K562 (cell line): ENCODE measurements around the gene TMEM204.

Experiments
- CBX8 ChIP-seq: fragments of 200-600 bp; sonication (generic); IDR thresholded peaks from 2 replicates; pipeline ENCODE4 v1.6.1; 2012; ENCODE audit warnings: borderline replicate concordance, mixed run types, low read depth, mild to moderate bottlenecking, moderate library complexity, mixed read lengths, low read length, control low read depth, inconsistent platforms; ENCODE audit not compliant: poor library complexity, severe bottlenecking; ENCODE audit errors: extremely low read depth
- ELK1 ChIP-seq: sonication (generic); formaldehyde crosslinking; IDR thresholded peaks from 2 replicates; pipeline ENCODE4 v1.8.1; 2022; ENCODE audit warnings: missing genetic modification reagents
- HDAC2 ChIP-seq: fragments of 450-650 bp; IDR thresholded peaks from 2 replicates; pipeline ENCODE4 v1.6.1; 2016; ENCODE audit warnings: mild to moderate bottlenecking
- MAX ChIP-seq: sonication (generic); formaldehyde crosslinking; IDR thresholded peaks from 2 replicates; pipeline ENCODE4 v1.9.0; 2022; ENCODE audit warnings: mild to moderate bottlenecking, missing genetic modification reagents
- POLR2A ChIP-seq: fragments of 450-650 bp; conservative IDR thresholded peaks from 2 replicates; pipeline ENCODE4 v1.6.1; 2016
- SP2 ChIP-seq: IDR thresholded peaks from 2 replicates; pipeline ENCODE4 v1.6.1; 2011; ENCODE audit warnings: mild to moderate bottlenecking, low read depth, low read length, moderate library complexity; ENCODE audit not compliant: poor library complexity, severe bottlenecking; ENCODE audit errors: extremely low read depth
- SREBF2 ChIP-seq: sonication (generic); formaldehyde crosslinking; IDR thresholded peaks from 2 replicates; pipeline ENCODE4 v1.4.0; 2020; ENCODE audit warnings: mild to moderate bottlenecking, missing genetic modification reagents
- YY1 ChIP-seq, 3 experiments: IDR thresholded peaks; 2 replicates each; pipeline ENCODE4 v1.6.1; 2011; ENCODE audit warnings: low read length in 2 of 3, mild to moderate bottlenecking in 2 of 3, moderate library complexity in 2 of 3, borderline replicate concordance in 1 of 3, control low read depth in 1 of 3, low read depth in 1 of 3; ENCODE audit not compliant: insufficient read depth in 3 of 3, insufficient replicate concordance in 2 of 3, control insufficient read depth in 1 of 3, insufficient read length in 1 of 3; ENCODE audit errors: extremely low read depth in 1 of 3
- ZBTB7A ChIP-seq: IDR thresholded peaks from 2 replicates; pipeline ENCODE4 v1.6.1; 2011; ENCODE audit warnings: low read depth, mild to moderate bottlenecking, low read length, moderate library complexity, borderline replicate concordance; ENCODE audit not compliant: control insufficient read depth

- TF ChIP-seq HDAC2, result no peak
- TF ChIP-seq MAX (CRISPR knock-in tag), result no peak
- no peak for TF ChIP-seq SREBF2 (CRISPR knock-in tag)
- no peak for TF ChIP-seq ZBTB7A
- no peak for TF ChIP-seq SP2
- TF ChIP-seq POLR2A, result no peak
- no peak for TF ChIP-seq ELK1 (CRISPR knock-in tag)
- no peak for TF ChIP-seq YY1 (IDR thresholded peaks at IDR 0.05; ENCODE audit: borderline replicate concordance in 1 of 3, control insufficient read depth in 1 of 3, extremely low read depth in 1 of 3, insufficient read depth in 3 of 3, insufficient read length in 1 of 3, insufficient replicate concordance in 2 of 3, low read depth in 1 of 3, low read length in 2 of 3)
- no peak for TF ChIP-seq CBX8
Measured at GRCh38 chr16:1510272-1510671, 23.2 kb upstream of the TMEM204 start.
